HG02870 (cell line): ENCODE results near the gene NINL.

ENCODE experiments used
- ATAC-seq: cut with Tn5 transposase; IDR thresholded peaks from one replicate; pipeline ENCODE4 v1.9.1; 2021; ENCODE audit warnings: mild to moderate bottlenecking, moderate library complexity; ENCODE audit not compliant: unreplicated experiment

Gene NINL

DNA sequence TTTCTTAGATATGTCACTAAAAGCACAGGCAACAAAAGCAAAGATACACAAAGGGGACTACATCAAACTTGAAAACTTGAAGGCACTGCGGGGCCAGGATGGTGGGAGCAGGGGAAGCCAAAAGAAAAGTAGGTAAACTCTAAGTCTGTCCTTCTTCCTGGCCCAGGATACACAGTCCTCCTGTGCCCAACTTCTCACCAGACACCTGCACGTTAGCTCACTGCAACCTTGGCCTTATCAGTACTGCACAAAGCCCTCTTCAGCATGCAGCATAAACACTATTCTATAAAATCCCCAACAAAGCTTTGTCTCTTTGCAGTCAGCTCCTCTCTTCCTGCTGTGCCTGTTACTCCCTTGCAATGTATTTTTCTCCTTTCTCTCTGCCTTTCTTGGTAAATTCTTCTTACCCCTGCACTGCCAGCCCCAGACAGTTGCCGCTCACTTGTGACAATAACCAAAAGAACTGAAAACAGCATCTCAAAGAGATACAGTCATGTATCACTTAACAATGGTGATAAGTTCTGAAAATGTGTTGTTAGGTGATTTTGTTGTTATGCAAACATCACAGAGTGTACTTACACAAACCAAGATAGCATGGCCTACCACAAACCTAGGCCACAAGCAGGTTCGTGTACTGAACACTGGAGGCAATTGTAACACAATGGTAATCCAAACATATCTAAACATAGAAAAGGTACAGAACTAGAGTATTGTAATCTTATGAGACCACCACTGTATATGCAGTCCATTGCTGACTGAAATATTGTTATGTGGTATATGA lies 51.2 kb downstream of the NINL start:
- ATAC-seq = no peak

DNA sequence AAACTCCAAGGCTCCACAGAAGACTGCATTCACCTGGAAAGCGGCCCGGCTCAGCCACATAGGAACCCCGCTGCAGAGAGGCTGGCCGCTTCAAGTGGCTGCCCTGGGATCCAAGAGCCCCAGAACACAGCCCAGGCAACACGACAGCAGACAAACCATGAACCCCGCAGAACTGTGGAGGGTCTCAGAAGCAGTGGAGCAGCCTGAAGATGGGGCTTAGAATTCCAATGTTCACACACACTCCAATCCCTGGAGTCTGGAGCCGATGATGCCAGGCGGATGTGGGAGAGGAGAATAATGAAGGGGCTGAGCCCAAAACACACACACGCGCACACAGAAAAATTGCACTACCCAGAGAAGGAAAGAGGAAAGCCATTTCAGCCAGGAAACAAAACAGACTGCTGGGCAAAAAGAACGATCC lies 52.4 kb downstream of the NINL start:
- no peak for ATAC-seq

DNA sequence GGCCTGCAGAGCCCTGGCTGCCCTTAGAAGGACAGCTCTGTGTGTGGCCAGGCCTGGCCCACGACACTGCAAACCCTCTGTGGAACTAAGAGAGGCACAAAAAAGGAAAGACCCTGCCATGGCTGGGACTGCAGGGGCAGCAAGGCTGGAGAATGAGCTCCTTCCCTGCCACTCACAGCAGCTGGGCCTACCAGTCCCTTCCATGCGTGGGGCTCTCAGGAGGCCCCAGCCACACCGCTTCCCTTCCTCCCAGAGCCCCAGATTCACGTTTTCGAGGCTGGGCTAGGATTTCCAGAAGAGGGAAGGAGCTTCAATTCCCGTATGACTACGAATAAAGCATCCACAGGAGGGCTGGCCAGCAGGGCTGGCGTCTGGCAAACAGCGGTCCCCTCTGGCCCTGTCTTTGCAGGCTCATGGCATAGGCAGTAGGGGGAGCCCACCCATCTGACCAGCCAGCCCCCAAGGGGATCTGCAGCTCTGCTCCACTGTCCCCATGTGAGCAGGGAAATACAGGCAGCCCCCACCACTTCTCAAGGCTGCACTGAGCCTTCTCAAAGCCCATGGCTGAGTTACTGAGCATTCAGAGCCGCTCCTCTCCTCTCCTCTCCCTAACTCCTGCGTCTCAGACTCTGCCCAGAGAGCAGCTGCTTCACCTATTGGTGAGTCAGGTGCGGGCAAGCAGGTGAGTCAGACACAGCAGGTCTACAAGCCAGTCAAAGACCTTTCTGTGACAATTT lies 53.1 kb downstream of the NINL start:
- no peak for ATAC-seq

DNA sequence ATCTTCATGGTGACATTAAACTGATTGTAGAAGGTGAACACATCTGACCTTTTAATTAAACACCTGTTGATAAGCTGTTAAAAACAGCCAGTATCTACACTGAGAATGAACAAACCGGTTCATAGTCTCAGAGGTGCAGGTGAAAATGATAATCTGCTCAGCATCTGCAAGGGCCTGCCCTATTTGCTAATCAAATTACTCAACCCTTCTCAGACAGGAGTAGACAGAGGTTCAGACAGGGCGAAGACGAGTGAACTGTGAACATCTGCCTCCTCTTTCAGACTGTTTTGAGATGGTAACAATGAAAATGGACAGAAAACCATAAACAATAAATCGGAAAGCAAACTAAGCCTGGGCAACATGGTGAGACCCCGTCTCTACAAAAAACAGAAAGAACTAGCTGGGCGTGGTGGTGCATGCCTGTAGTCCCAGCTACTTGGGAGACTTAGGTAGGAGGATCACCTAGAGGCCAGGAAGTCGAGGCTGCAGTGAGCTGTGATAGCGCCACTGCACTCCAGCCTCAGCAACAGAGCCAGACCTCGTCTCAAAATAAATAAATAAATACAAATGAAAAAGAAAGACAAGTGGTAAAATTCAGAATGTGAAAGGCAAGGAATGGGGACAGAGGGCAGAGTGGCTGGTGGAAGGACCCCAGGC lies 55.9 kb downstream of the NINL start:
- ATAC-seq = no peak

DNA sequence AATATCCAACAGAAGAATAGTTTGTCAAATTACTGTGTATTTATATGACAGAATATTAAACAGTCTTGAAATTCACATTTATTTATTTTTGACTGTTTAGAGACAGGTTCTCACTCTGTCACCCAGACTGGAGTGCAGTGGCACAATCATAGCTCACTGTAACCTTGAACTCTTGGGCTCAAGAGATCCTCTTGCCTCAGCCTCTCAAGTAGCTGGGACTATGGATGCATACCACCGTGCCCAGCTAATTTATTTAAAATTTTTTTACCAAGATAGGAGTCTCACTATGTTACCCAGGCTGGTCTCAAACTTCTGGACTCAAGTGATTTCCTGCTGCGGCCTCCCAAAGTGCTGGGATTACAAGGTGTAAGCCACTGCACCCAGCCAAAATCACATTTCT lies 57.4 kb downstream of the NINL start:
- no peak for ATAC-seq

DNA sequence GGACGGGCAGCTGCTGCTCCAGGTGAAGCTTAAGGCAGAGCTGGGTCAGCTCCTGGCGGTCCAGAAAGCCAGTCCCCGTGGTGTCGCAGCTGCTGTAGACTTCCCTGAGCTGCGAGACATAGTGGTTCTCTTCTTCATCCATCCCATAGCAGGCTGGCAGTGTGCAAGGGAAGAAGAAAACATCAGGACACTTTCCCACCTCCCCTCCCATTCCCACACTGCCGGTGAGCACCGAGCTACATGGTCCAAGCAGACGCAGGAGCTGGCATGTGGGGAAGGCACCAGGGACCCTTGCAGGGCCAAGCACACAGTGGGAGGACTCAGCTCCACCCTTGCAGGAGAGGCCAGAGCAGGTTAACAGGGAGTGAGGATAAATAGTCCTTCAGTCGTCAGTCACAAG lies 58.9 kb downstream of the NINL start:
- no peak for ATAC-seq

DNA sequence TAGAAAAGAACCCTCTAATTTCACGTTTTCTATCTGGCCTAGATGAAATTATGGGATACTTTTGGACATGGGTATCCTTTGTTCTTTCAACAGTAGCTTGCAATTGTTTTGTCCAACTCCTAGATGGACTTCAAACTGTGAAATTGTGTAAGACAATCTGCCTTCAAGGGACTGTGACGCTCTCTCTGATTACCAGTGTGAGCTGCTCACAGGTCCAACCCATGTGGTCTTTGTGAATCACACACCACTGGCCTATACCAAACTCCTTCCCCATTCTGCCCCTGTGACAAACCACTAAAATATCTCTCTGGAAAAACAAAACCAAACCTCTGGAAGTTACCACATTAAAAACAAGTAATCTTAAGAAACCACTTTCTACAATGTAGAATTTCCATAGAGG lies 59.5 kb downstream of the NINL start:
- no peak for ATAC-seq

DNA sequence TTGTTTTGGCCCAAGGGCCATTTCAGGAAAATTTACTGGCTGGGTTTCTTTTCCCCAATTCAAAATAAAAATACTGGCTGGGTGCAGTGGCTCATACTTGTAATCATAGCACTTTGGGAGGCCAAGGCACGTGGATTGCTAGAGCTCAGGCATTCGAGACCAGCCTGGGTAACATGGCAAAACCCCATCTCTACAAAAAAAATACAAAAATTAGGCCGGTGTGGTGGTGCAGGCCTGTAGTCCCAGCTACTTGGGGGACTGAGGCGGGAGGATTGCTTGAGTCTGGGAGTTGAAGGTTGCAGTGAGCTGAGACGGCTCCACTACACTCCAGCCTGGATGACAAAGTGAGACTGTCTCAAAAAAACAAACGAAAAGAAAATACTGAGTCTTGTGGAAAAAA lies 60.0 kb downstream of the NINL start:
- no peak for ATAC-seq

DNA sequence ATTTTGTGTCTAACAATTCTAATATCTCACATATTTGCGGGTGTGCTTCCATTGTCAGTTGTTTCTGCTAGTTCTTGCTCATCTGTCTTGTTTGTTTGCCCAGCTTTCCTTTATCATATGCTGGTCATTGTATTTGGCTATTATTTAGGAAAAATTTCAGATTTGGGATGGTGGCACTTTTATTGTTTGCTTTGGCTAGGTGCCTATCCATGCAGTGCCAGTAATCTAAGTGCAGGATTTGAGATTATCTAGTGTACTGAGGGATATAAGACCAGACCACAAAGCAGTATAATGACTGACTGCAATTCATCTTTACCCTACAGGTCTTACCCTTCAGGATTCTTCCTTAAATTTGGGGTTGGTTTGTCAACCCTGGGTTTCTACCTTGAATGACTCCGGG lies 63.9 kb downstream of the NINL start:
- no peak for ATAC-seq

DNA sequence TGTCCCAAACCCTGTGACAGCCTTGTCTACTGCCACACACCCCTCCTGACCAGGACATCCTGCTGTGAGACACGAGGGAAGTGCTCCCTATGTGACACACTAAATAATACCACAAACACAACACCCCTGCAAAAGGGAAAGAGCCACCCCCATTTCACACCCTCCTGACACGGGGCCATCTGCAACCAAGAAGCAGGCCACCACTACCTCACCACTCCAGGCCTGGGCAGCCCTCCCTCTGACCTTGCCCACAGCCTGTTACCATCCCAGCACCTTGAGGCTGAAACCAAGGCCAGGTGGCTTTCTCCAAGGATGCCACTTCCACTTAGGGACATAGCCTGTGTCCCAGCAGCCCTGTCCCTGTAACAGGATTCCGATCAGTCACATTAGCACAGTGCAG lies 68.2 kb downstream of the NINL start:
- no peak for ATAC-seq

DNA sequence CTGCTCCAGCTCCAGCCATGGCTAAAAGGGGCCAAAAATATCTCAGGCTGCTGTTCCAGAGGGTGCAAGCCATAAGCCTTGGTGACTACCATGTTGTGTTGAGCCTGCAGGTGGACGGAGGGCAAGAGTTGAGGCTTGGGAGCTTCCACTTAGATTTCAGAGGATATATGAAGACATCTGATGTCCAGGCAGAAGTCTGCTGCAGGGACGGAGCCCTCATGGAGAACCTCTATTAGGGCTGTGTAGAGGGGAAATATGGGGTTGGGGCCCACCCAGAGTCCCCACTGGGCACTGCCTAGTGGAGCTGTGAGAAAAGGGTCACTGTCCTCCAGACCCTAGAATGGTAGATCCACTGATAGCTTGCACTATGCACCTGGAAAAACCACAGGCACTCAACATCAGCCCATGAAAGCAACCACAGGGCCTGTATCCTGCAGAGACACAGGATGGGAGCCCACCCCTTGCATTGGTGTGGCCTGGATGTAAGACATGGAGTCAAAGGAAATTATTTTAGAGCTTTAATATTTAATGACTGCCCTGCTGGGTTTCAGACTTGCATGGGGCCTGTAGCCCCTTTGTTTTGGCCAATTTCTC lies 70.5 kb downstream of the NINL start:
- ATAC-seq = no peak

DNA sequence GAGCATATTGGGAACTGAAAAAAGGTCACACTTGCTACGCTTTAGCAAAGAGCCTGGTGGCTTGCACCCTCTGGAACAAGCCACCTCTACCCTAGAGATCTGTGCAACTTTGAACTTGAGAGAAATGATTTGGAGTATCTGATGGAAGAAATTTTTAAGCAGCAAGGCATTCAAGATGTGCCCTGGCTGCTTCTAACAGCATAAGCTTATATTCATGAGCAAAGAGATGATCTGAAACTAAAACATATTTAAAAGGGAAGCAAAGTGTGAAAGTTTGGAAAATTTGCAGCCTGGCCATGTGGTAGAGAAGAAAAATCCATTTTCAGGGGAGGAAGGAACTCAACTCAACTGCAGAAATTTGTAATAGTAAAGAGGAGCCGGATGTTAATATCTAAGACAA lies 71.1 kb downstream of the NINL start:
- no peak for ATAC-seq

DNA sequence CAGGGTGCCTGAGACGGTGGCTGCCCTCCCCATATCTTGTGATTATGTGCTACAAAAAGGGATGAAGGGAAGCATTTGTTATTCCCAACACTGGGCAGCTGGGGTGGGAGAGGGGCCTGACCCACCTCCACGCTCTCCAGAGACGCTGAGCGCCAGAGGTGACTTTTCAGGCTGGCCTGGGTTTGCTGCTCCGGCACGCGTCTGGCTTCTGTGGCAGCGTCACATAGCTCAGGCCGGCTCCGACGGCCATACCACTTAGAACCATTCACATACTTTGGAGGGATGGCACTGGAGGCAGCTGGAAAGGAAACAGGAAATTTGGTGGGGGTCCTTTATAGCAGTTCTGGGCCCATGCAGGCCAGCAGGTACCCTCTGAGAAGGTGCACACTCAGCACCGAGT lies 72.6 kb downstream of the NINL start:
- ATAC-seq = no peak

DNA sequence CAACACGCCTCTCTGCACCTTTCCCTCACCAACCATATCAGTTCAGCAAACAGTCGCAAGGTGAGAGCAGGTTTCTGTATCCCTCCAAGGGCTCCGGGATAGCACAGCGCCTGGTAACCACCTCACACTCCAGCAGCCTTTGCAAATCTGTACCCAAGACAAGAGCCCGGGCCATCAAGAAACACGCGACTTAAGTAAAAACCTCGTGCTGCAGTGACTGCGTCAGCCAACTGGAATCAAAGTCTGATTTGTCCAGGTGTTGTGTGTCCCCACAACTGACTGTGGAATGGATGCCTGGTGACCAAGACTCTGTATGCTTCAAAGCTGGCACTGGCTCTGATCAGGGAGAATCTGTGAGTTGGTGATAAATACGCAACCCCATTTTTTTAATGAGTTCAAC lies 74.1 kb downstream of the NINL start:
- ATAC-seq = no peak

DNA sequence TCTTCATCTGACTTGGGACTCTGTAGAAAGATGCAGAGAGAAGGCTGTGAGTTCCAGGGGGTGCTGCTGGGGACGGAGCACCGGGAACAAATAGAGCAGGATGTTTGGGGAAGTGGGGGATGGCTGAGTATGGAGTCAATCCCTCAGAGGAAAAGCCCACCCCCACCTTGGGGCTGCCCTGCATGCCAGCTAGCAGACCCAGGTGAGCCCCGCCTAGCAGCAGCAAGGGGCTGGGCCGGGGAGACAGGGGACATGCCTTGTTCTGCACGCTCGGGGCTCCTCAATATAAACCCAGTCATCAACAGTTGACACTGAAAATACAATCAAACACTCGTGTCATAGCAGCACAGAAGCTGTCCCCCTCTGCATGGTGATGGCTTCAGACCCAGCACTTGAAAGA lies 74.6 kb downstream of the NINL start:
- ATAC-seq = no peak

DNA sequence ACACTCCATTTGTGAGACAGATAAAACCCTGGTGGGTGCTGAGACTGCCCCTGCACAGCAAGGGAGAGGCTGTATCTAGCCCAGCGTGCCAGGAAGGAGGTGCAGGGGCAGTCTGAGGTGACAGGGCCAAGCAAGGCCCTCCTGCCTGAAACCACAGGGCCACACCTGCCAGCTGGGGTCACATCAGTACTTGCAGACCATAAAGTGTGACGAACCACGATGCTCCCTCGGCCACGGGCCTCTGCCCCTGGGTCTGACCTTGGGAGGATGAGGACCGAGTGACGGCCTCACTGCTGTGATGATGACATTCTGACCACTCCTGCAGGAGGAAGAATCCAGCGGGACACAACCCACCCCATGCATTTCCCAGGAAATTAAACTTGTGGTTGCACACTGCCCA lies 75.1 kb downstream of the NINL start:
- no peak for ATAC-seq

DNA sequence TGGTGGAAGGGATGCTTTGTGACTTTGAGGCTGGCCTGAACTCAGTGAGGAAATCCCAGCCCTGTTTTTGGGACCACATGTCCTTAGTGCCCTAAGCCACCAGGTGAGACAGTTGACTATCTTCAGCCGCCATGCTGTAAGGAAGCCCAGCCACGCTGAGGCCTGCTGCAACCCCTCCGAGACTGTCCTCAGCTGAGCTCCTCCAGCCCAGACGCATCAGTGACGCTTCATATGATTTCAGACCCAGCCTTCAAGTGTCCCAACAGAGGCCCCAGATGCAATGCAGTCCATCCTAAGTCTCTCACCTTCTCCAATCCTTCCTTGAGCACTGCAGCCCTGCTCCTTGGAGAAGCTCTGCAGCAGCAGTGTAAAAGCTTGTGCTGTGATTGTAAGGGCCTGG lies 76.2 kb downstream of the NINL start:
- no peak for ATAC-seq

DNA sequence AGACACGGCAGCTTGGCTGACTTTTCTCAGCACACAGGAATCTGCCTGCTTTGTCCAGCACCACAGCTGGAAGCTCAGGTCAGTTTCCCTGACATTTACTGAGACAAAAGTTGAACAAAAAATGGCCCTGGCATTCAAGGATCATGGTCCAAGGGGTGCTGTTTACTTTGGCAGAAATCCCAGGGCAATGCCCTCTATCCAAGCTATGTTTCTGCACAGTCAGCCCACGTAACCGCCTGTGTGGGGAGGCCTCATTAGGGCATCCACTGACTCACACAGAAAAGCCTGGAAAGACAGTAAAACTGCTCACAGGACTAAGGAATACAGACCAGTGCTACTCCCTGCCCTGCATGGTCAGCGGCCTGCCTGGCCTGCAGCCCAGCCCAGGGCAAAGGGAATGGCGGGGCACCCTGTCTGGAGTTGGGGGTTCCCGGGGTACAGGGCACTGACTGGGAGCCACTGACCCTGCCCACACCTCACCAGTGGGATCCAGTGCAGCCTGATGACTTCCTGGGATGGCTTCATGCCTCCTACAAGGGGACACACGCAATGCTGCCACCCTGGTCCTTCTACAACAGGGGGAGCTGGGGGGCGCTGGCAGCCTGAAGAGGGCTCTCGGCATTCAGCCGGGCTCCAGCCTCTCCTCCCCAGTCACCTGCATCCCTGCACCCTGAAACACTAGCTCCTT lies 77.1 kb downstream of the NINL start:
- ATAC-seq = no peak

DNA sequence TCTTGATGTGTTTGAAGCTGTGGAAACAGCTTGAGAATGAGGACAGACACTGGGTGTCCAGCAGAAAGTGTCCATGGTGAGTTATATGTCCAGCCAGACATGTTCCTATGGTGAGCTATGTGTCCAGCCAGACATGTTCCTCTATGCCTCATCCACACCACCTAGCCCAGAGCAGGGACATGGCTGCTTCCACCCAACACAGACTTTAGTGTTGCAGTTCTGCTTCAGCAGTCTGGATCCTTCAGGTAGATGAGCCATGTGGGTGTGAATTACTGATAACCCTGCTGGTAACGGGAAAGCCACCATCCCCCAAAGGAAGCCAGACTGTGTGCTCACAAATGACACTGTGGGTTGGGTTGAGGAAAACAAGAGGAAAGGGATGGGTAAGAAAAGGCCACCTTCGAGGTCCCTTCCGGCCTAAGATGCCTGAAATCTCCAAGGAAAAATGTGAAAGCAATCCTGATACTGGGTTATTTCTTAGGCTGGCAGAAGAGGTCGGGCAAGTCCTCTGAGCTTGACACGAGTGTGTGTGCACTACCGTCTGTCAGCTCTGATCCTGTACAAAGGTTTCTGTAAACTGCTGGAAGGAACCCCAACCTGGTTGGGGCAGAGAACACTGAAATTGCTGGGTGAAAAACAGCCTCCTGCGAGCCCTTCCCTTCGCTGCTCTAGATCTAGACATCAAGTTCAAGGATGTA lies 77.8 kb downstream of the NINL start:
- ATAC-seq = no peak

DNA sequence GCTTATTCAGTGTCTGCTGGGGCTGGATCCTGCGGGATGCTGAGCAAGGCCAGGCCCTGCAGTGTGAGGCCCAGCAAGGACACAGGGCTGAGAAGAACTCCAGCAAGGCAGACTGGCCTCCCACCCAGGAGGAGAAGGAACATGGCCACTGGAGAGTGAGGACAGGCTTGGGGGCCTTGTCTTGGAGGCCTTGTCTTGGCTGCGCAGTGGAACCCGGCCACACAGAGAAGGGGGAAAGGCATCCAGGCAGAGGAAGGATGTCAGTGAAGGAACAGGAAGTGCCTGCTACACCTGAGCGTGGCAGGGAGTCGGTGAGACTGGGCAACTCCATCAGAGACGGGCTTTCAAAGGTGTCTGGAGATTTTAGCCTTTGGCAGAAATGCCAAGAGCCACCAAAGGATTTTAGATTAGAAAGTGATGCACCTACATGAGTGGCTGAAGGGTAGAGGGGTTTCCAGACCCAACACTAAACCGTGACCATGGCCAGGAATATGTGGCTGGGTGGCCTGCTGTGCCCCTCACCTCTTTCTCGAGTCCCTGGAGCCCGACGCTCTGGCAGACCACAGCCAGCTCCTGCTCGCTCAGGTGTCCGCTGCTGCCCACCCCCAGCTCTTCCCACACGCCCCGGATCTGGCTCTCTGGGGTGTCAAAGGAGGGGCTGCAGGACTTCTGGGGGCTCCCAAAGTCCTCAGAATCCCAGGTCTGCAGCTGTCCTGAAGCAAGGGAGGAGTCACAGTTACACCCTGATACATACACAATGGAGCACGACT lies 80.8 kb downstream of the NINL start:
- no peak for ATAC-seq
